Measurements from ENCODE around the gene NEURL4. TPM values are rescaled to one million over a fixed set of nuclear protein-coding genes. Genes with fewer than 3 reads are reported as not detected.

Gene NEURL4
- total and polyA plus RNA-seq, 2 donors (not counting 1 experiment from before 2014, with no cell fraction given), result 6.0 to 20.1 TPM

- Histone ChIP-seq H4K20me1 (ENCODE audit: control insufficient read depth, extremely low read depth, insufficient read depth, low read length) (no peaks in the 10 kb centered on the region), H3K9me3 (ENCODE audit: control insufficient read depth, insufficient read depth, low read depth, low read length) (no peaks in the 10 kb centered on the region), H2AFZ (ENCODE audit: low read length) (no peak overlapping the region), H3K9ac (ENCODE audit: insufficient read depth, low read length) (no peak overlapping the region), H3K27ac (ENCODE audit: insufficient read depth, low read length) (no peak overlapping the region), H3K4me2 (ENCODE audit: extremely low read depth, insufficient read depth, low read length) (no peak overlapping the region), H3K36me3 (ENCODE audit: control insufficient read depth, insufficient read depth, low read length) (no peaks in the 10 kb centered on the region), H3K27me3 (ENCODE audit: control insufficient read depth, insufficient read depth, low read length) (peaks cover 5% of the 10 kb centered on the region), H3K79me2 (ENCODE audit: control insufficient read depth, insufficient read depth, low read length) (peaks cover 10% of the 10 kb centered on the region), H3K4me1 (ENCODE audit: control insufficient read depth, extremely low read depth, insufficient read depth, low read length) (peaks cover 15% of the 10 kb centered on the region), H3K4me3 (replicated peaks in 1 of 4; ENCODE audit: control extremely low read depth in 1 of 4, insufficient read depth in 1 of 4, low read depth in 3 of 4, low read length in 4 of 4) (no peak overlapping the region)
- TF ChIP-seq EZH2 (IDR thresholded peaks at IDR 0.05; ENCODE audit: low read length, missing control alignments) (no peak), CTCF (conservative IDR thresholded peaks at IDR 0.05 in 1 of 2, IDR thresholded peaks at IDR 0.05 in 1 of 2; ENCODE audit: low read depth in 1 of 2, low read length in 2 of 2) (no peak)
- DNase-seq (ENCODE audit: low read depth in 2 of 2), result no peak
These were observed 18.7 kb upstream of the NEURL4 start for GRCh38 chr17:7347630-7348477.

GRCh38 chr17:7346761-7347614, 17.9 kb upstream of the NEURL4 start:
- Histone ChIP-seq H3K4me2 (ENCODE audit: extremely low read depth, insufficient read depth, low read length) (no peak overlapping the region), H3K9me3 (ENCODE audit: control insufficient read depth, insufficient read depth, low read depth, low read length) (no peaks in the 10 kb centered on the region), H3K4me3 (replicated peaks in 1 of 4; ENCODE audit: control extremely low read depth in 1 of 4, insufficient read depth in 1 of 4, low read depth in 3 of 4, low read length in 4 of 4) (no peak overlapping the region), H4K20me1 (ENCODE audit: control insufficient read depth, extremely low read depth, insufficient read depth, low read length) (no peaks in the 10 kb centered on the region), H3K27me3 (ENCODE audit: control insufficient read depth, insufficient read depth, low read length) (peaks cover 5% of the 10 kb centered on the region), H3K36me3 (ENCODE audit: control insufficient read depth, insufficient read depth, low read length) (no peaks in the 10 kb centered on the region), H3K9ac (ENCODE audit: insufficient read depth, low read length) (no peak overlapping the region), H3K27ac (ENCODE audit: insufficient read depth, low read length) (no peak overlapping the region), H3K4me1 (ENCODE audit: control insufficient read depth, extremely low read depth, insufficient read depth, low read length) (peaks cover 15% of the 10 kb centered on the region), H3K79me2 (ENCODE audit: control insufficient read depth, insufficient read depth, low read length) (peaks cover 5% of the 10 kb centered on the region), H2AFZ (ENCODE audit: low read length) (no peak overlapping the region)
- no peak for DNase-seq (ENCODE audit: low read depth in 2 of 2)
- TF ChIP-seq CTCF (conservative IDR thresholded peaks at IDR 0.05 in 1 of 2, IDR thresholded peaks at IDR 0.05 in 1 of 2; ENCODE audit: low read depth in 1 of 2, low read length in 2 of 2), result no peak

GRCh38 chr17:7343250-7343649, 14.1 kb upstream of the NEURL4 start:
- Histone ChIP-seq H3K4me3 (replicated peaks in 1 of 4; ENCODE audit: control extremely low read depth in 1 of 4, insufficient read depth in 1 of 4, low read depth in 3 of 4, low read length in 4 of 4) (no peak overlapping the region), H3K4me2 (ENCODE audit: extremely low read depth, insufficient read depth, low read length) (no peak overlapping the region), H3K27me3 (ENCODE audit: control insufficient read depth, insufficient read depth, low read length) (peaks cover 9% of the 10 kb centered on the region), H3K36me3 (ENCODE audit: control insufficient read depth, insufficient read depth, low read length) (no peaks in the 10 kb centered on the region), H4K20me1 (ENCODE audit: control insufficient read depth, extremely low read depth, insufficient read depth, low read length) (no peaks in the 10 kb centered on the region), H3K4me1 (ENCODE audit: control insufficient read depth, extremely low read depth, insufficient read depth, low read length) (peaks cover 2% of the 10 kb centered on the region), H2AFZ (ENCODE audit: low read length) (no peak overlapping the region), H3K79me2 (ENCODE audit: control insufficient read depth, insufficient read depth, low read length) (no peaks in the 10 kb centered on the region), H3K27ac (ENCODE audit: insufficient read depth, low read length) (no peak overlapping the region), H3K9me3 (ENCODE audit: control insufficient read depth, insufficient read depth, low read depth, low read length) (no peaks in the 10 kb centered on the region), H3K9ac (ENCODE audit: insufficient read depth, low read length) (no peak overlapping the region)
- no peak for DNase-seq (ENCODE audit: low read depth in 2 of 2)
- TF ChIP-seq EZH2 (IDR thresholded peaks at IDR 0.05; ENCODE audit: low read length, missing control alignments) (no peak), CTCF (conservative IDR thresholded peaks at IDR 0.05 in 1 of 2, IDR thresholded peaks at IDR 0.05 in 1 of 2; ENCODE audit: low read depth in 1 of 2, low read length in 2 of 2) (no peak)
